H1 (cell line): Measurements from ENCODE around the gene SS18L1. TPM values are rescaled to one million over a fixed set of nuclear protein-coding genes. Genes with fewer than 3 reads are reported as not detected.

Source experiments
- CTCF ChIA-PET: fragments of 300-600 bp; sonication (Branson Sonifier 250); formaldehyde crosslinking; loops from one replicate; lab custom pipeline; 2021; ENCODE audit not compliant: partially characterized antibody; lab: Charles Lee
- POLR2A ChIA-PET: fragments of 300-600 bp; sonication (Branson Sonifier 250); formaldehyde crosslinking; loops from one replicate; lab custom pipeline; 2021; ENCODE audit warnings: inconsistent platforms; ENCODE audit not compliant: partially characterized antibody; lab: Charles Lee
- DNase-seq, 2 experiments: peaks; one replicate each; pipeline versions ENCODE4 v3.0.0 to v3.0.0-alpha.2; 2010 to 2022; ENCODE audit warnings: low spot score in 2 of 2, low read depth in 1 of 2, mixed read lengths in 1 of 2
- FAIRE-seq: peaks from 2 replicates; lab custom pipeline; 2011; peaks lifted over from hg19 to GRCh38; lab: Jason Lieb, UNC
- H2AFZ ChIP-seq: 2 replicates; pipeline ENCODE4 v1.8.1; 2012; ENCODE audit warnings: low read length, inconsistent platforms
- H2AK5ac ChIP-seq: 2 replicates; pipeline ENCODE4 v1.6.1; 2013; ENCODE audit warnings: low read depth, low read length
- H2BK120ac ChIP-seq: replicated peaks from 2 replicates; pipeline ENCODE3; 2013; ENCODE audit warnings: low read depth, low read length, inconsistent platforms
- H2BK12ac ChIP-seq: 2 replicates; pipeline ENCODE4 v1.6.1; 2013; ENCODE audit warnings: low read depth, low read length
- H2BK15ac ChIP-seq: 2 replicates; pipeline ENCODE4 v1.6.1; 2013; ENCODE audit warnings: low read length
- H2BK20ac ChIP-seq: 2 replicates; pipeline ENCODE4 v1.6.1; 2013; ENCODE audit warnings: low read length
- H2BK5ac ChIP-seq: 2 replicates; pipeline ENCODE4 v1.6.1; 2013; ENCODE audit warnings: low read depth, low read length
- H3K14ac ChIP-seq: 2 replicates; pipeline ENCODE4 v1.6.1; 2013; ENCODE audit warnings: inconsistent platforms; ENCODE audit not compliant: insufficient read length
- H3K18ac ChIP-seq: 2 replicates; pipeline ENCODE4 v1.6.1; 2013; ENCODE audit warnings: low read length; ENCODE audit errors: extremely low read depth
- H3K23ac ChIP-seq: 2 replicates; pipeline ENCODE4 v1.6.1; 2013; ENCODE audit warnings: inconsistent platforms; ENCODE audit not compliant: insufficient read length
- H3K23me2 ChIP-seq: 2 replicates; pipeline ENCODE4 v1.6.1; 2013; ENCODE audit warnings: low read depth, low read length
- H3K27ac ChIP-seq: 2 replicates; pipeline ENCODE4 v1.6.1; 2011; ENCODE audit warnings: low read depth, low read length, inconsistent platforms
- H3K27me3 ChIP-seq, 4 experiments: replicated peaks in 1 of 4; 1 replicate in 1 of 4; 2 replicates in 3 of 4; pipeline versions ENCODE4 v1.6.1 to v1.8.1; 2011 to 2013; ENCODE audit warnings: low read length in 3 of 4, mild to moderate bottlenecking in 3 of 4, inconsistent platforms in 2 of 4, mixed read lengths in 2 of 4, moderate library complexity in 1 of 4; ENCODE audit not compliant: control insufficient read depth in 3 of 4, insufficient read depth in 3 of 4; ENCODE audit errors: extremely low read depth in 1 of 4
- H3K36me3 ChIP-seq, 4 experiments: 2 replicates each; pipeline versions ENCODE4 v1.6.1 to v1.8.1; 2011 to 2013; ENCODE audit warnings: mild to moderate bottlenecking in 4 of 4, low read length in 3 of 4, moderate library complexity in 2 of 4, control low read depth in 1 of 4, inconsistent platforms in 1 of 4; ENCODE audit not compliant: insufficient read depth in 4 of 4, control insufficient read depth in 2 of 4
- H3K4ac ChIP-seq: replicated peaks from 2 replicates; pipeline ENCODE3; 2013; ENCODE audit warnings: low read length, low read depth, mixed read lengths, inconsistent platforms; ENCODE audit not compliant: insufficient read length
- H3K4me1 ChIP-seq, 4 experiments: replicated peaks in 1 of 4; 1 replicate in 1 of 4; 2 replicates in 3 of 4; pipeline versions ENCODE4 v1.6.1 to v1.8.1; 2011 to 2013; ENCODE audit warnings: low read length in 3 of 4, inconsistent platforms in 2 of 4, mixed read lengths in 1 of 4; ENCODE audit not compliant: insufficient read depth in 4 of 4, control insufficient read depth in 3 of 4
- H3K4me2 ChIP-seq, 2 experiments: 2 replicates each; pipeline versions ENCODE4 v1.6.1 to v1.8.1; 2011 to 2013; ENCODE audit warnings: low read depth in 2 of 2, low read length in 2 of 2, control low read depth in 1 of 2, inconsistent platforms in 1 of 2, mild to moderate bottlenecking in 1 of 2; ENCODE audit not compliant: insufficient read depth in 1 of 2
- H3K4me3 ChIP-seq, 4 experiments: fragments of 200-600, 300-600 bp in 1 of 4; sonication (generic), shearing (Covaris generic), sonication (Bioruptor Twin) in 1 of 4; 2 replicates each; pipeline versions ENCODE4 v1.5.1 to v1.8.1; 2011 to 2016; ENCODE audit warnings: low read length in 4 of 4, low read depth in 3 of 4, control low read depth in 2 of 4, inconsistent platforms in 2 of 4, mild to moderate bottlenecking in 2 of 4, mixed read lengths in 1 of 4, moderate library complexity in 1 of 4; ENCODE audit not compliant: insufficient read depth in 2 of 4; ENCODE audit errors: extremely low read depth in 1 of 4
- H3K56ac ChIP-seq: replicated peaks from 2 replicates; pipeline ENCODE3; 2013; ENCODE audit warnings: low read depth, mild to moderate bottlenecking, mixed read lengths, low read length, inconsistent platforms; ENCODE audit not compliant: insufficient read length
- H3K79me1 ChIP-seq: 2 replicates; pipeline ENCODE4 v1.6.1; 2013; ENCODE audit warnings: low read depth, low read length, control low read depth
- H3K79me2 ChIP-seq, 2 experiments: 2 replicates each; pipeline versions ENCODE4 v1.6.1 to v1.8.1; 2012 to 2013; ENCODE audit warnings: low read length in 2 of 2, mild to moderate bottlenecking in 2 of 2, inconsistent platforms in 1 of 2; ENCODE audit not compliant: insufficient read depth in 2 of 2, control insufficient read depth in 1 of 2
- H3K9ac ChIP-seq, 4 experiments: replicated peaks in 1 of 4; 1 replicate in 1 of 4; 2 replicates in 3 of 4; pipeline versions ENCODE4 v1.6.1 to v1.8.1; 2011 to 2013; ENCODE audit warnings: low read depth in 3 of 4, low read length in 3 of 4, control low read depth in 2 of 4, mild to moderate bottlenecking in 2 of 4, moderate library complexity in 2 of 4, inconsistent platforms in 1 of 4; ENCODE audit errors: extremely low read depth in 1 of 4
- H3K9me3 ChIP-seq, 2 experiments: 2 replicates each; pipeline versions ENCODE4 v1.6.1 to v1.8.1; 2012 to 2013; ENCODE audit warnings: mild to moderate bottlenecking in 2 of 2, moderate library complexity in 2 of 2, control low read depth in 1 of 2, inconsistent platforms in 1 of 2, low read depth in 1 of 2, low read length in 1 of 2, mixed read lengths in 1 of 2; ENCODE audit not compliant: insufficient read depth in 2 of 2
- H4K20me1 ChIP-seq, 2 experiments: replicated peaks in 1 of 2; 2 replicates each; pipeline versions ENCODE3 to v1.8.1; 2011 to 2013; ENCODE audit warnings: inconsistent platforms in 2 of 2, low read length in 2 of 2, mild to moderate bottlenecking in 1 of 2; ENCODE audit not compliant: insufficient read depth in 2 of 2, control insufficient read depth in 1 of 2
- H4K5ac ChIP-seq: 2 replicates; pipeline ENCODE4 v1.6.1; 2013; ENCODE audit warnings: low read length, low read depth, mixed read lengths, inconsistent platforms; ENCODE audit not compliant: insufficient read length
- H4K8ac ChIP-seq: 2 replicates; pipeline ENCODE4 v1.8.0; 2013; ENCODE audit warnings: mild to moderate bottlenecking, moderate library complexity, low read length, inconsistent platforms; ENCODE audit not compliant: insufficient read depth; ENCODE audit errors: extremely low read depth
- H4K91ac ChIP-seq: replicated peaks from 2 replicates; pipeline ENCODE3; 2013; ENCODE audit warnings: low read length, mixed read lengths, inconsistent platforms; ENCODE audit not compliant: insufficient read length
- ZNF274 ChIP-seq: IDR thresholded peaks from 2 replicates; pipeline ENCODE4 v1.7.0; 2012; ENCODE audit warnings: low read length, borderline replicate concordance; ENCODE audit errors: extremely low read depth
- WGBS, 2 experiments: shearing (Covaris generic) in 1 of 2; methylation state at CpG; one replicate each; pipeline versions ENCODE4 v1.1.6 to v1.1.7; 2013 to 2015; ENCODE audit warnings: low lambda C conversion rate in 2 of 2, mixed read lengths in 2 of 2, inconsistent platforms in 1 of 2, low coverage in 1 of 2, missing lambda C conversion rate in 1 of 2; ENCODE audit not compliant: insufficient replicate concordance in 2 of 2, insufficient coverage in 1 of 2, insufficient read length in 1 of 2; ENCODE audit errors: extremely low coverage in 1 of 2, missing lambda C conversion rate in 1 of 2; 5-methylcytosine and 5-hydroxymethylcytosine counted together
- polyA plus RNA-seq, 7 experiments: library from polyadenylated mRNA; depleted of rRNA in 3 of 7; stranded (reverse) in 5 of 7; unstranded in 2 of 7; fragments of >200 nt in 5 of 7; fragments of 200-250 nt in 2 of 7; gene quantifications; 1 replicate in 5 of 7; 2 replicates in 1 of 7; 4 replicates in 1 of 7; pipeline versions ENCODE4 v1.2.1 to v1.2.3, GENCODE V29; 2011 to 2013; ENCODE audit warnings: missing spikeins in 2 of 7, mixed read lengths in 2 of 7
- total RNA-seq: library from RNA; stranded (reverse); fragmentation: NEBNext Ultra II Directional; extraction: Animal tissue kit (Norgen Biotek cat#: 25700); gene quantifications from 2 replicates; pipeline ENCODE4 v1.2.1, GENCODE V29; 2021

The SS18L1 gene
- total and polyA plus RNA-seq, 2 of the 8 experiments (the other 6 are each of a cell fraction or from before 2014, with no cell fraction given), result 28.4 to 29.7 TPM

DNA sequence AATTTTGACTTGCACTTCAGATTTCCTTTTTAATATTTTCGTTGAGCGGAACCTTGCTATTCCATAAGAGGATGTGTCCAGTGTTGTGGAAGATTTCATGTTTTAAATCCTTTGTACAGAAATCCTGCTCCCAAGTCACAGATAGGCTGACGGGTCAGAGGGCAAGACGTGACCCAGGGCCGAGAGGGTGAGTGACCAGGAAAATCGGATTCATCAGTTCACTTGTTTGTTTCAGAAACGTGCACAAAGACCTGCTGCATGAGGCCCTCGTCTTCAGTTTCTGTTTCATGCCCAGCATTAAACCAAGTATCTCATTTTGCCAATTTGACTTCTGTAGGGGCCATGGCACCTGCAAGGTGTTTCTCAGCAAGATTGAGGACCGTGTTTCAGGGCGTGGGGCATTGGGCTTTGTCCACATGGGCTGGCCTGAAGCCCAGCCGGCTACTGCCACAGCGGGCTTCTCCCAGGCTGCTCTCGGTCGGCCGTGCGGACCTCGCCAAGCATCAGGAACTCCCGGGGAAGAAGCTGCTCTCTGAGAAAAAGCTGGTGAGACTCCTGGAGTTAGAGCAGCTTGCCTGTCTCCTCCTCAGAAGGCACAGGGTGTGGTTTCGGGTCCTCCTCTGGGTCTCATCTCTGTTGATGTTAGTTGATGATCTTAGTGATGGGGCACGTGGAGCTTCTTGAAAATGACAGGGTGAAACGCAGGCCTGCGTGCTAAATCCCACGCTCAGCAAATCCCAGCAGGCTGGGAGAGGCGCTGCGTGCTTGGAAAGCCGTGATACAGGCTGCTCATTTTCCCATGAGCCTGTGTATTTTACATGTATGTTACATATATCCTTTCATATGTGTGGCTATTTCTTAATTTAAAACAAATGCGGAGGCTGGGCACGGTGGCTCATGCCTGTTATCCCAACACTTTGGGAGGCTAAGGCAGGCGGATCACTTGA, 49.8 kb downstream of the SS18L1 start:
- Histone ChIP-seq H3K4me2 (no peak overlapping the region), H2BK12ac (no peak overlapping the region), H2BK20ac (no peak overlapping the region), H3K9ac (peak overlapping the region in 1 of 4 experiments; percentile 4; a peak in 1 of 7 replicates), H2BK5ac (no peak overlapping the region), H2BK15ac (no peak overlapping the region), H3K23ac (no peak overlapping the region), H3K4ac (no peak overlapping the region), H3K27ac (no peak overlapping the region), H3K23me2 (no peaks in the 10 kb centered on the region), H3K4me3 (no peak overlapping the region), H3K56ac (no peak overlapping the region), H4K20me1 (peaks cover 3 to 5% of the 10 kb centered on the region in 2 experiments), H3K36me3 (peaks cover 0 to 8% (median under 1%) of the 10 kb centered on the region in 4 experiments; a peak in 4 of 8 replicates), H3K9me3 (no peaks in the 10 kb centered on the region), H4K5ac (no peak overlapping the region), H2BK120ac (no peak overlapping the region), H3K79me1 (no peaks in the 10 kb centered on the region), H2AFZ (no peak overlapping the region), H3K4me1 (no peaks in the 10 kb centered on the region), H4K8ac (no peak overlapping the region), H4K91ac (no peak overlapping the region), H2AK5ac (no peak overlapping the region), H3K27me3 (no peaks in the 10 kb centered on the region), H3K14ac (no peak overlapping the region), H3K79me2 (peaks cover 0 to 4% of the 10 kb centered on the region in 2 experiments; a peak in 1 of 4 replicates), H3K18ac (no peak overlapping the region)
- CTCF ChIA-PET, result interaction anchor here (1.6 kb wide), 1 partner anchor 24 kb away, joined by 3 read pairs; no protein-coding TSS in a partner anchor
- FAIRE-seq (no peak), DNase-seq (no peak)
- 86% methylated on average over 29 of the region's 29 CpGs; no CpG with 5 or more reads in 1 of the 2 experiments for WGBS, 2 experiments
- POLR2A ChIA-PET, result interaction anchor here (1.1 kb wide), 1 partner anchor 70 kb away, joined by 3 read pairs; no protein-coding TSS in a partner anchor
- no peak for TF ChIP-seq ZNF274
